ENCODE results near the gene INPP5B.

INPP5B gene

DNA sequence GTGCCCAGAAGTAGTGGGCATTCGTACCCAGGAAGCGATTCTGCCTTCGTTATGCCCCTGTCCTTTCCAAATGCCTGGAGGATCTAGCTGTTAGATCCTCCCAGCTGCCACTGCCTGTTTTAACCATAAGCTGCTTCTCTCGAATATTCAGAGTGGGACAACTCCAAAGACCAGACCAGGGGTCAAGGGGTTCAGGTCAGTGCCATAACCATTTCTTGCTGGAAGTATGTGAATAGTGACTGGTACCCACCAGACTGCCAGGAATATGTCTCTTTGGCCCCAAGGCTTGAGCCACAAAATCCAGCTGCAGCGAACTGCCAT is 86.5 kb downstream of the INPP5B start:
- peak overlapping the region; percentile 84; the same call in 1 of the 2 replicates for H3K27ac ChIP-seq (ENCODE audit: low read length)
- peaks cover 34% of the 10 kb centered on the region for H3K79me2 ChIP-seq (ENCODE audit: low read length)
- no peak for DNase-seq
- H3K27me3 ChIP-seq (replicated peaks; ENCODE audit: insufficient read depth, low read length): no peaks in the 10 kb centered on the region
- H3K36me3 ChIP-seq (replicated peaks; ENCODE audit: insufficient read depth, low read length): 0 out of 2 replicates have a peak, but pooled peaks cover 2% of the 10 kb centered on the region
- peak overlapping the region; percentile 81; the same call in 1 of the 2 replicates for H2AFZ ChIP-seq (ENCODE audit: low read length)
- peak overlapping the region; percentile 94 for H3K4me3 ChIP-seq (ENCODE audit: low read length)
- no peaks in the 10 kb centered on the region for H3K9me2 ChIP-seq (replicated peaks; ENCODE audit: insufficient read depth, low read length)
- TF ChIP-seq, protein P1, sequence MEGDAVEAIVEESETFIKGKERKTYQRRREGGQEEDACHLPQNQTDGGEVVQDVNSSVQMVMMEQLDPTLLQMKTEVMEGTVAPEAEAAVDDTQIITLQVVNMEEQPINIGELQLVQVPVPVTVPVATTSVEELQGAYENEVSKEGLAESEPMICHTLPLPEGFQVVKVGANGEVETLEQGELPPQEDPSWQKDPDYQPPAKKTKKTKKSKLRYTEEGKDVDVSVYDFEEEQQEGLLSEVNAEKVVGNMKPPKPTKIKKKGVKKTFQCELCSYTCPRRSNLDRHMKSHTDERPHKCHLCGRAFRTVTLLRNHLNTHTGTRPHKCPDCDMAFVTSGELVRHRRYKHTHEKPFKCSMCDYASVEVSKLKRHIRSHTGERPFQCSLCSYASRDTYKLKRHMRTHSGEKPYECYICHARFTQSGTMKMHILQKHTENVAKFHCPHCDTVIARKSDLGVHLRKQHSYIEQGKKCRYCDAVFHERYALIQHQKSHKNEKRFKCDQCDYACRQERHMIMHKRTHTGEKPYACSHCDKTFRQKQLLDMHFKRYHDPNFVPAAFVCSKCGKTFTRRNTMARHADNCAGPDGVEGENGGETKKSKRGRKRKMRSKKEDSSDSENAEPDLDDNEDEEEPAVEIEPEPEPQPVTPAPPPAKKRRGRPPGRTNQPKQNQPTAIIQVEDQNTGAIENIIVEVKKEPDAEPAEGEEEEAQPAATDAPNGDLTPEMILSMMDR (IDR thresholded peaks at IDR 0.05; ENCODE audit: low read length): no peak; the same call in 1 of the 2 replicates
- TF ChIP-seq EZH2 (optimal IDR thresholded peaks at IDR 0.05; ENCODE audit: low read depth, low read length) (no peak), EZH2phosphoT487 (IDR thresholded peaks at IDR 0.05; ENCODE audit: low read length) (no peak)
- no peaks in the 10 kb centered on the region for H4K20me1 ChIP-seq (ENCODE audit: insufficient read depth, low read length)
- H3K9me3 ChIP-seq (replicated peaks; ENCODE audit: insufficient read depth, low read length): no peaks in the 10 kb centered on the region
- peak overlapping the region; percentile 91 for H3K9ac ChIP-seq (ENCODE audit: low read length)
- peaks cover 4% of the 10 kb centered on the region; the same call in 1 of the 2 replicates for H3F3A ChIP-seq (ENCODE audit: insufficient read depth, low read length)
- H3K4me2 ChIP-seq (ENCODE audit: low read depth, low read length): peak overlapping the region; percentile 96
- peaks cover 11% of the 10 kb centered on the region for H3K4me1 ChIP-seq (ENCODE audit: low read length)

DNA sequence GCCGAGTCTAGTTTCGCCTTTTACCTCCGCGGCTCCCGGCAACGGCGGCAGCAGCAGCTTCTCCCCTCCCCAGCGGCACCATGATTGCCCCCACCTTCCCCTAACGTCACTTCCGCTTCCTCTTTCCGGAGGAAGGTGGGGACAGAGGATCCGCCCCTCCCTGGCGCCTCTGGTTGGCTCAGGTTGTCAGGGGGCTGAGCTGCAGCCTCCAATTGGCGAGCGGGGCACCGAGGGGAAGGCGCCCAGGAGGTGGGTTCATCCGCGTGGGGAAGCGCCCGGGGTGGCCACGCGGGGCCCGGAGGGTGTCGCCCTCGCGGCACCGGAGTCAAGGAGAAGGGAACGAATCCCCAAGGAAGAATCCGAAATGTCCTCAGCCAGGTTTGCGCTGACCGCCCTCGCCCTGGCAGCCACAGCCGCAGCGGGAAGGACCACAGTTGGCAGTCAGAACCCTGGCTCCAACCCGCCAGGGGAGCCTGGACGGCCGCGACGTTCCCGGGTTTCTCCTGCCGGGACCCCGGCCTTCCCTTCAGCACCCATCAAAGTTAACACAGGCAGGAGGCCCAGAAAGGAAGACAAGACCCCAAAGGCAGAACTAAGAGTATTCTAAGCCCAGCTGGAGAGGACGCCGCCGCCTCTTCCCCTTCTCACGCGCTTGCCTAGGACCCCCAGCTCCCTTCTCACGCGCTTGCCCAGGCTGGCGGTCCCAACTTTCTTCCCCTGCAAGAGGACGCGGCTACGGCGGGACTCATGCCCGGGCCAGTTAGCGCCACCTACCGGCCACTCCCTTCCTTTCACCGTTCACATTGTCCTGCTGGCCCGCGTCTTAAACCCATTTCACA is 87.1 kb downstream of the INPP5B start, which contains the start of gene MTF1:
Gene MTF1, minus strand, starts transcription at position 86 of the 839 bp plus-strand sequence. CDS start 1,934 bp downstream, outside the sequence.
- H3F3A ChIP-seq (ENCODE audit: insufficient read depth, low read length): peaks cover 4% of the 10 kb centered on the region; the same call in 1 of the 2 replicates
- H4K20me1 ChIP-seq (ENCODE audit: insufficient read depth, low read length): no peaks in the 10 kb centered on the region
- peak within 1 kb of the TSS; percentile 96 for H3K4me2 ChIP-seq (ENCODE audit: low read depth, low read length)
- peak within 1 kb of the TSS; percentile 81 for H2AFZ ChIP-seq (ENCODE audit: low read length)
- peak within 1 kb of the TSS; percentile 94 for H3K4me3 ChIP-seq (ENCODE audit: low read length)
- H3K9me3 ChIP-seq (replicated peaks; ENCODE audit: insufficient read depth, low read length): no peaks in the 10 kb centered on the region
- H3K9me2 ChIP-seq (replicated peaks; ENCODE audit: insufficient read depth, low read length): no peaks in the 10 kb centered on the region
- H3K9ac ChIP-seq (ENCODE audit: low read length): peak within 1 kb of the TSS; percentile 91
- peak; percentile 97 for DNase-seq
- 0 out of 2 replicates have a peak, but pooled peaks cover 2% of the 10 kb centered on the region for H3K36me3 ChIP-seq (replicated peaks; ENCODE audit: insufficient read depth, low read length)
- no peaks in the 10 kb centered on the region for H3K27me3 ChIP-seq (replicated peaks; ENCODE audit: insufficient read depth, low read length)
- H3K4me1 ChIP-seq (ENCODE audit: low read length): peaks cover 11% of the 10 kb centered on the region
- no peak for TF ChIP-seq EZH2phosphoT487 (IDR thresholded peaks at IDR 0.05; ENCODE audit: low read length)
- TF ChIP-seq, protein P1 (IDR thresholded peaks at IDR 0.05; ENCODE audit: low read length): peak; percentile 93
- no peak for TF ChIP-seq EZH2 (optimal IDR thresholded peaks at IDR 0.05; ENCODE audit: low read depth, low read length)
- peak within 1 kb of the TSS; percentile 84 for H3K27ac ChIP-seq (ENCODE audit: low read length)
- peaks cover 38% of the 10 kb centered on the region for H3K79me2 ChIP-seq (ENCODE audit: low read length)

DNA sequence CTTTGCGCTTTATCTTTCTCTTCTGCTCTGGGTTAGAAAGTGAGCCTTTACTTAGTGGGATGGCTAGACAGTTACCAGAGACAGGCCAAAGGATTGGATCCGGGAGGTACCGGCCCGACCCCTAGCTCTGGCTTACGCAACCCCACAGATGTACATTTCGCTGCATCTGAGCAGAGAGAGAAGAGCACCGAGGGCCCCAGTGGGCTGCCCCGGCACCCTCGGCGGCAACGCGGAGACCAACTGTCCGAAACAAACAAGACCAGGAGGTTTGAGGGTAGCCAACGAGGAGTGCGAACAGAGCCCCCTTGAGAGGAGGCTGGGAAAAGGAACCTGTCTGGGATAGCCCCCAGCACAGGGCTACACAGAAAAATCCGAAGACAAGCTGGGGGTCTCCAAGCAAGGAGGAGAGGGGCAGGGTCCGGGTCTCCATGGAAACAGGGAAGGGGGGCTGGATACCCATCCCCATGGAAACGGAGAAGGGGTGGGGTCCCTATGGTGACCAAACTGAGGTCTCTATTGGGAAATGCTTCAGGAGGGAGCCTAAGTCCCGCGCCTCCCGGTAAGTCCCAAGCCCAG is 87.8 kb downstream of the INPP5B start:
- Histone ChIP-seq H3K9me2 (replicated peaks; ENCODE audit: insufficient read depth, low read length) (no peaks in the 10 kb centered on the region), H3F3A (ENCODE audit: insufficient read depth, low read length) (peaks cover 4% of the 10 kb centered on the region; the same call in 1 of the 2 replicates), H3K4me1 (ENCODE audit: low read length) (peaks cover 11% of the 10 kb centered on the region), H3K27ac (ENCODE audit: low read length) (peak overlapping the region; percentile 84; the same call in 1 of the 2 replicates), H2AFZ (ENCODE audit: low read length) (peak overlapping the region; percentile 62), H3K36me3 (replicated peaks; ENCODE audit: insufficient read depth, low read length) (0 out of 2 replicates have a peak, but pooled peaks cover 2% of the 10 kb centered on the region), H3K4me3 (ENCODE audit: low read length) (peak overlapping the region; percentile 94), H4K20me1 (ENCODE audit: insufficient read depth, low read length) (no peaks in the 10 kb centered on the region), H3K9me3 (replicated peaks; ENCODE audit: insufficient read depth, low read length) (no peaks in the 10 kb centered on the region), H3K27me3 (replicated peaks; ENCODE audit: insufficient read depth, low read length) (no peaks in the 10 kb centered on the region), H3K9ac (ENCODE audit: low read length) (peak overlapping the region; percentile 91), H3K4me2 (ENCODE audit: low read depth, low read length) (peak overlapping the region; percentile 96), H3K79me2 (ENCODE audit: low read length) (peaks cover 44% of the 10 kb centered on the region)
- TF ChIP-seq EZH2phosphoT487 (IDR thresholded peaks at IDR 0.05; ENCODE audit: low read length): no peak
- TF ChIP-seq, protein P1 (IDR thresholded peaks at IDR 0.05; ENCODE audit: low read length): no peak
- peak; percentile 13 for DNase-seq

All from MM.1S (cell line).